GM19238 (cell line): ENCODE data around the gene ZFYVE26.
"Not testable (repeated sequence)": the region's sequence is repeated elsewhere in the genome, so short reads cannot be mapped to it uniquely, and the experiment has no call there.

Experiments
- DNase-seq: peaks from one replicate; pipeline ENCODE4 v3.0.0; 2011; ENCODE audit warnings: low spot score; ENCODE audit not compliant: insufficient read length

ZFYVE26 gene

DNA sequence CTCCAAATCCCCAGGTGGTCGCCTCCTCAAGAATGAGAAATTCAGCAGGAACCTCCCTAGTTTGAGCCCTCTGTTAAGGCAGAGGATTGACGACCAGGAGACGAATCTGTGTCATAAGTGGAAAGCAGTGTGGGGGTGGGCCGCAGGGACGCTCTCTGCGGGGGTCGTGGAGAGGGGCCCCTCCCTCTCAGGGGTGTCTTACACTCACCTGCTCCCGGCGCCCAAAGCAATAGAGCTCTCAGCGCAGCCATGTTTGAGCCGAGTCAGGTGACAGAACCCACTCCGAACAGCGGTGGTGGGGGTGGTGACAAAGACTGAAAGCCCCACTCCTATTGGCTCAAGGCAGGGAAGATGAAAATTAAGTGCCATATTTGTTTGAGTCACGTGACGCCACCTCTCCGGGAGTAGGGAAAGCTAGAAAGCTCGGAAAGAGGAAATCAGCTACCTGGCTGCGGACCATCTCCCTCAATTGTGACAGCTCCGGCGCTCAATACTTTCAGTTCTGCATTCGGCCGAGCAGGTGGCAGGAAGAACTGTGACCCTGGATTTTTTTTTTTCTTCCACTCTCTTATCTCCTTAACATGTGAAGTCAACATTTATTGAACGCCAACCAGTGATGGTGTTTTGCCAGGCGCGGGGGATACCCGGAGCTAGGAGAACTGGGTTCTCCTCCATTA is at the start of gene ZFYVE26:
Gene ZFYVE26 (minus strand): TSS at position 265 of the 677 bp plus-strand sequence. CDS start 627 bp downstream, outside the sequence.
- DNase-seq: peak; percentile 66

DNA sequence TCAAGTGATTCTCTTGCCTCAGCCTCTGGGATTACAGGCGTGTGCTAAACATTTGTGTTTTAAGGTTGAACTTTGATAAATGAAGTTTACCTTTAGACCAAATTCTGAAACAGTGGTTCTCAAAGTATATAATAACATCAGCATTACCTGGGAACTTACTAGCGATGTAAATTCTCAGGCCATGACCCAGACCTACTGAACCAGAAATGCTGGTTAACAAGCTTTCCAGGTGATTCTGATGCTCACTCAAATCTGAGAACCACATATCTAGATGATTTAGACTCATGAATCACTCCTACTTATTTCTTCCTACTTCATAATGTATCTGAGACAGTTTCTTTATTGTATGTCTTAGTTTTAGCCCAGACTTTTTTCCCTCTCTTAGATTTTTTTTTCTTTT is 46.8 kb upstream of the ZFYVE26 start:
- DNase-seq: no peak

DNA sequence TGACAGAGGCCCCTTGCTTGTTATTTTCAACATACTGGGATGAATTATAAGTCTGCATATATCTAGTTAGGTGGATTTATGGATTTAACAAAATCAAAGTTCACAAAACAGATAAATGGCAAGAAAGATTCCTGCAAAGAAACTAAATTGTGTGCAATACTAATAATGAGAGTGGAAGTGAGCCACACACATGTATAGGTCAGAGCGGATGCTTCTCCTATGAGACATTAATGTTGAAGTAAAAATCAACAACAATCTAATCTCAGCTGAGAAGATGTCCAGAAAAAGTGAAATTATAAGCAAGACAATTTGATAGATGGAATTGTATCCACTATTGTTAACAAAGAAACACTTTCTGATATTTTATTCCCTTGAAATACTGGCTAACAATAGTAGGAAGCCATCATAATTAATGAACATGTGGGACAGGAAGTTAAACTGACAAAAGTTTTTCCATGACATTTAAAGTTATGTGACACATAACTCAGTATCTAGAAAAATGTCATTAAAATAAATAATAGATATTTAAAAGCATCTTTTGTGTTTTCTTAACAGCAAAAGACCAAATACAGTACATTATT is 42.9 kb upstream of the ZFYVE26 start:
- no peak for DNase-seq

DNA sequence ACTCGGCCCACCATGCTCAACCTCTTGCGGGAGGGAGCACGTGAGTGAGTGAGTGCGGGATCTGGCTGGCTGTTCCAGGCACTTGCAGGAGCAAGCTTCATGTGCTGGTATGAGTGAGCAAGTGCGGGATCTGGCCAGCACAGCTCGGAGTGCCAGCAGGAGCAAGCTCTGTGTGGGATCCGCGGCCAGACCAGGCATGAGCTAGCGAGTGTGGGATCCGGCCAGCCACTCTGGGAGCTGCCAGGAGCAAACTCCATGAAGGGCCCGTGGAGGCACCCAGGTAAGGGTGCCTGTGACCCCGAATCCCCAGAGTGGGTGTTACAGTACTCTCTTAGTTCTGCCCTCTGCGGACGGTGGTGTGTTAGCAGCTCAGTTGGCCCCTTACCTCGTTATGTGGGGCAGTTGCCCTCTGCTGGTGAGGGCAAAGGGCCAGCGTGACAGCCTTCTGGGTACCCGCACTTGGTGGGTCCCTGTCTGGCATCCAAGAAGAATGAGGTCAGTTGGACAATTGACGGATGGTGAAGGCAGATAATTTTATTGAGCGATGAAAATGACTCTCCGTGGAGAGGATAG is 41.5 kb upstream of the ZFYVE26 start:
- DNase-seq: no peak

DNA sequence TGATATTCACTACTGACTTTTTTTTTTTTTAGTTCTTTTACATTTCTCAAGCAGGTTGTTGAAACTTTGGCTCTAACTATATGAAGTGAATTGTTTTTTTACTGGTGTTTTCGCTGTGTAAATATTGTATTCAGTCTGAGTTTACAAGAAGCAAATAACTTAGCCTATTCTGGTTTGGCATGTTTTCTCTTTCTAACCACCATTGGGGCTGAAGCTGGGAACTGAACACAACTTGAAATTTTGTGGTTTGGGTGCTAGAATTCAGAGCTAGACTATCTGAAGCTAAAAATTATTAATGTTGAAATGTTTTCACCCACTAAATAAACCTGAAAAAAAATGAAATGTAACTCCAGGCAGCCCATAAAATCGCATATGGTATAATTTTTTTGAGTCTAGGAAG is 40.4 kb upstream of the ZFYVE26 start:
- no peak for DNase-seq

DNA sequence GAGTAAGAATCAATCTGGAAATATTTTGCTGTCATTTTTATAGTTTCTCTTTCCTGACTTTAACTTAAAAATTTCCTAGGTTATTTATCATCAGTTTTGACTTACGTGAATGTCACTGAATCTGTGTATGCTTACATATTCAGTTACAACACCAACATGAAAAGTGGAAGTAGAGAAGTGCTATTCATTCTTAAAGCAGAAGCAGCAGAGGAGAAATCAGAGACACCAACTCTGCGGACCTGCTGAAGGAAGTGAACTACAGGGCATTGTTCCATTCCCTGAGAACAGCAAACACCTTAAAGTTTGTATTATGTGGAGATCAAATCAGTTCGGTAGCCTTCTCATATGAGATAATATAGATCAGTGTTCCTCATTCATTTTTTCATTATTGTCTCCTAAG is 37.3 kb upstream of the ZFYVE26 start:
- DNase-seq: no peak

DNA sequence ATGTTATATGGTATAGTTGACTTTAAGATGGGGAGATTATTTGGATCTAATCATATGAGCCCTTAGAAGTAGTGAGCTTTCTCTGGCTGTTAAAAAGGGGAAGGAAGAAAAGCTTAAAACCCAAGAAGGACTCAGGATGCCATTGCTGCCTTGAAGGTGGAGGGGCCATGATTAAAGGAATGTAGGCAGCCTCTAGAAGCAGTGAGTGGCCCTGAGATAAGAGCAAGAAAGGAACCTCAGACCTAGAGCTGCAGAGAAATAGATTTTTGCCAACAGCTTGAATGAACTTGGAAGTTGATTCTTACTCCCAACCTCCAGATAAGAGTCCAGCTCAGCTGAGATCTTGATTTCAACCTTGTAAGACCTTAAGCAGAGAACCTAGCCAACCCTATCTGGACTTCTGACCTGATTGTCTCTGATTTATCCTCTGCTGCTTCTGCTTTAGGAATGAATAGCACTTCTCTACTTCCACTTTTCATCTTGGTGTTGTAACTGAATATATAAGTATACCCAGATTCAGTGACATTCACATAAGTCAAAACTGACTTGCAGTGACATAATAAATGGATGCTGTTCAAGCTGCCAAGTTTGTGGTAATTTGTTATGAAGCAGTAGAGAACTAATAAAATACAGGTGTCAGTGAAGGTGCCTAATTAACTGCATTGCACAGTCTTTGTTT is 36.7 kb upstream of the ZFYVE26 start:
- no peak for DNase-seq

DNA sequence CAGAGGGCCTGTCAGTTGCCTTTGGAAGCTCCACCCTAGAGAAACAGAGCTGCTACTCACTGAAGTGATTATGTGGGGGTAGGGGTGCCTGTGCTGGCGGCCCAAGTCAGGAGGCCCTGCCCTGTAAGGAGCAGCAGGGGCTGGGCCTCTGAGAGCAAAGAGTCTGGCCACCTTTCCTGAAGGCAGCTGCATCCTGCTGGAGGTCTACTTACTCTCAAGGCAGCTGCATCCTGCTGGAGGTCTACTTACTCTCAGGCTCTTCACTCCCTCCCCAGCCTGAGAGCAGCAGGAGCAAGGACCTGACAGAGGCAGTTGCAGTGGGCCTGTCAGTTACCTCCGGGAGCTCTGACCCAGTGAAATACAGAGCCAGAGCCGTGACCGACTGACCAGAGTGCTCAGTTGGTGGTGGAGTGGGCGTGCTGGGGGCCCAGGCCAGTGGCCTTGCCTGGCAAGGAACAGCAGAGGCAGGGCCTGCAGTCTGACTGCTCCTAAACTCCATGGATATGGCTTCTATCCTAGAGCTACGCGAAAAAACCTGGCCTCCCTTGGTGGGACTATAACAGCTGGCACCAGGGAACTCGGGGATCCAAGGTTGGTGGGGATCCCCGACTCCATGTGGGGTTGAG is 35.5 kb upstream of the ZFYVE26 start:
- no peak for DNase-seq

DNA sequence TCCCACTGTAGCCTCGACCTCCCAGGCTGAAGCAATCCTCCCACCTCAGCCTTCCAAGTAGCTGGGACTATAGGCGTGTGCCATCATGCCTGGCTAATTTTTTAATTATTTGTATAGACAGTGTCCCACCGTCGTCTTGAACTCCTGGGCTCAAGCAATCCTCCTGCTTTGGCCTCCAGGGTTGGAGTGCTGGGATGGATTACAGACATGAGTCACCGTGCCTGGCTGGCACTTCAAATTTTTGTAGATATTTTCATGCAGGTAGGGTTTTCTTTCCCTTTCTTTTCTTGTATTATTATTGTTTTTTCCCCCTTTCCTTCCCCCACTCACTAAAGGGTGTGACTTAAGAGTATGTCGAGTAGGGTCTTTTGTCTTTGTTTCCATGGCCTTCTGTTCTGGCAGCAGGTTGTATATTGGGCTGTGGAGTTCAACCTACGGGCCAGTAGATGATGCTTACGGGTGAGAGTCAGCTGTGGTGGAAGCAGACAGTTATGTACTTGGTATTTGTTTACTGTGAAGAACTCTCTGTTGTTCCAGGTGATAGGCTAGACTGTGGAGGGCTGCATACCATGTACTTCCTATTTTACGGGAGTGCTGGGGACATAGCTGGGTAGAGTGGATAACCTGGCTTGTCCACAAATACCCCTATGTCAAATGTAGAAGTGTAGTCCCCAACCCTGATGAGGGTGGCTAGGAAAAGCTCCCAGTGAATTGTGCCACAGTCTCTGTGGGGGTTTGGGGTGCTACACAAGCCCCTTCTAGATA is 33.9 kb upstream of the ZFYVE26 start:
- DNase-seq: no peak

DNA sequence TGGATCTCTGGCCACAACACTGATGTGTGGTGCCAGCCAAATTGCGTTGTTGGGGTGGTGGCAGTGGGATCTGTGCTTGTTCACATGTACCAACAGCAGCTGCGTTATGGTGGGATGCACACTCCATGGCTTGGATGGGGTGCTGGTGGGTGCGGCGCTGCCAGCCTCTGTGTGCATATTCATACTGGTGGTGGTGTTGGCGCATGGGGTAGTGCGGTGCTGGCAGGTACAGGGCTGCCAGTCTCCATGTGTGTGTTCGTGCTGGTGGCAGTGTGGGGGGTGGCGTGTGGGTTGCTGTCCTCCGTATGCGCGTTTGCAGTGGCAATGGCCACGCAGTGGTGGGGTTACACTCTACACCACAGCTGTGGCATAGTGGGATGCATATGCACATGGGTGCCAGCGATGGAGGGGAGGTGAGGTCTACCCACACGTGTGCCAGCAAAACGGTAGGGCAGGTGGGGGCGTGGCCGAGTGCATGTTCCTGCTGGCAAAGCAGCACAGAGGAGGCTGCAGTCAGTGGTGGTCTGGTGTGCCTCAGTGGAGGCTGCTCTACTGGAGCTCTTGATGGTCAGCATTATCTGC is 29.7 kb upstream of the ZFYVE26 start:
- no peak for DNase-seq

DNA sequence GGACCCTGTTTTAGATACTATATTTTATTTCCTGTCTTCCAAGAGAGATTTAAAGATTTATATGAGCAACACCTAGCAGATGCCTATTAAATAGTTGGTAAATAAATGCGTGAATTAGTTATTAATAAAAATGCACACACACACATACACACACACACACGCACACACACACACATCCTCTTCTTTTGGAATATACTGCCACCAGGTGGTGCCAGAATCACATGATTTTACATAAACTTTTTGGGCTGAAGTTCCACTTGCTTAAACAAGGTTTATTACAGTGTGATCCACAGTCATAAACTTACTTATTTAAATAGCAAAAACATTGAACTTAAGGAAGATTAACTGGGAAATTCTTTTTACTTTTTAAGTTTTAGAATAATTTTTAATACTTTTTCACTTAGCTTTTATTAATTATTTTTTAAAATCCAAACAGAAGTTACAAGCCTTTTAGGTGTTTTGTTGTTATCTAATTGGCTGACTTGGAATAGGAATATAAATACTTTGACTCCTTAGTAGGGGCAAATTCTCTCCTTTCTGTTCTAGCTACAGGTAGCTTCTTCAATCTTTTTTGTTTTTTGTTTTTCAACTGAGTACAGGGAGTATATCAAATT is 20.7 kb upstream of the ZFYVE26 start:
- no peak for DNase-seq

DNA sequence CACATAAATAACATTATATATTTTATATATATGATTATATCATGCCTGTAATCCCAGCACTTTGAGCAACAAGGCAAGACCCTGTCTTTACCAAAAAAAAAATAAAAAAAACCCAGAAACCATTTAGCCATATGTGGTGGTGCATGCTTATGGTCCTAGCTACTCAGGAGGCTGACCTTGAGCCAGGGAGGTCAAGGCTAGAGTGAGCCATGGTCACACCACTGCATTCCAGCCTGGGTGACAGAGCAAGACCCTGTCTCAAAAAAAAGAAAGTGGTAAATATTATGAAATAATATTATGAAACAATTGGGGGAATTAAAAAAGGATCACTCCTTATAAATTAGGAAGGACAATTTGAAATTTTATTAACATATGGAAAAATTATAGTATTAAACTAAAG is 19.2 kb upstream of the ZFYVE26 start:
- no peak for DNase-seq

DNA sequence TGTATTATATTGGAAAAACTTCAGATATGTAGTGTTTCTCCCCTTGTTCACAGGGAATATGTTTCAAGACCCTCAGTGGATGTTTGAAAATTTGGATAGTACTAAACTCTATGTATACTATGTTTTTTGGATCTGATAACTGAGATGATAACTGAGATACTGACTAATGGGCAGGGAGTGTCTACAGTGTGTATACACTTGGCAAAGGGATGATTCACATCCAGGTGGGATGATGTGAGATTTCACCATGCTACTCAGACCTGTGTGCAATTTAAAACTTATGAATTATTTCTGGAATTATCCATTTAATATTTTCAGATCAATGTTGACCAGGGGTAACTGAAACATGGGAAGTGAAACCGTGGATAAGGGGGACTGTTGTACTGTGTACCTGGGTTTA is 17.0 kb upstream of the ZFYVE26 start:
- DNase-seq: no peak

DNA sequence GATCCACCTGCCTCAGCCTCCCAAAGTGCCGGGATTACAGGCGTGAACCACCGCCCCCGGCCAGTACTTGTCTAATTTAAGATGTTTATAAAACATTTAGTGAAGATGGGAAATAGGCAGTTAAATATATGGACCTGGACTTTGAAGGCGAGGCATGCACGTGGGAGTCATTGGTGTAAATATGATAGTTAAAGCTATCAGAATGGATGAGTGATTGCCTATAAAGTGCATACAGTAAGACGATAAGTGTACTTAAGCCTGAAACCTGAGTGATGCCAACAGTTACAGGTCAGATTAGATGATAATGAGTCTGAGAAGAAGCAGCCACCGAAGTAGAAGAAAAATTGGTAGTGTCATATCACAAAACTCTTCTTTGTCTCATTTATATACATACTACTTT is 14.7 kb upstream of the ZFYVE26 start:
- DNase-seq: no peak

DNA sequence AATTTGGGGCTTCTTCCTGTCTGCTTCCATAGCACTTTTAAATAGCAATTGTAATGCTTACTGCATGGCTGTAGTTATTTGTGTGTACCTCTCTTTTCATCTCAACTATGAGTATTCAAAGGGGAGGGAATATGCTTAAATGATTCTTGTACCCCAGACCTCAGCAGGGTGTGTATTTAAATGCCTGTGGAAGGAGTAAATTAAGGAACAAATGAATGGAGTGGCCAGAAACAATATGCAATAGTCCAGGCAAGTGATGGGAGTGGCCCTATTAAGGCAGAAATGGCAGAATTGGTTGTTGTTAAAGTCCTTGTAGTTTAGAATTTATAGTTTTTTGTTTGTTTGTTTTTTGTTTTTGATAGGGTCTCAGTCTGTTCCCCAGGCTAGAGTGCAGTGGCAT is 4.7 kb upstream of the ZFYVE26 start:
- DNase-seq: no peak

DNA sequence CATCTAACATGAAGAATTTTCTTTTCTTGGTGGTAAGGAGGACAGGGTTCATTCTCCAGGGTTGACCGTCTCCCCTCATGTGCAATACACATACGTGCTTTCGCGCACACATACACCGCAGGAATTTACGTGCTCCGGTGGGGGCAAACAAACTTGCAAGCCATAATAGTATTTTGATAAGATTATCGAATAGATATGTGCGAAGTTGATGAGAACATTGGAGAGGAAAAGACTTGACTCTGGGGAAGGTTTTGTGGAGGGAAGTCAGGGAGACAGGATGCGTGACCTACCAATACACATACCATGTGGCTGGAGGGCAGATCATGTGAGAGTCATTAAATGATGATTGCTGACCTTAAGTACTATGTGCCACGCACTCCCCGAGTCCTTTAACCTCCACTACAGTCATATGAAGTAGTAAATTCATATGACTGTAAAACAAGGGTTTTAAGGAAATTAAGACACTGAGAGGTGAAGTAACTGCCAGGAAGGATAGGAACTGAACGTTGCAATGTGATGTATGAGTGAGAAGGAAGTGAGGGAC is 4.1 kb upstream of the ZFYVE26 start:
- DNase-seq: no peak

DNA sequence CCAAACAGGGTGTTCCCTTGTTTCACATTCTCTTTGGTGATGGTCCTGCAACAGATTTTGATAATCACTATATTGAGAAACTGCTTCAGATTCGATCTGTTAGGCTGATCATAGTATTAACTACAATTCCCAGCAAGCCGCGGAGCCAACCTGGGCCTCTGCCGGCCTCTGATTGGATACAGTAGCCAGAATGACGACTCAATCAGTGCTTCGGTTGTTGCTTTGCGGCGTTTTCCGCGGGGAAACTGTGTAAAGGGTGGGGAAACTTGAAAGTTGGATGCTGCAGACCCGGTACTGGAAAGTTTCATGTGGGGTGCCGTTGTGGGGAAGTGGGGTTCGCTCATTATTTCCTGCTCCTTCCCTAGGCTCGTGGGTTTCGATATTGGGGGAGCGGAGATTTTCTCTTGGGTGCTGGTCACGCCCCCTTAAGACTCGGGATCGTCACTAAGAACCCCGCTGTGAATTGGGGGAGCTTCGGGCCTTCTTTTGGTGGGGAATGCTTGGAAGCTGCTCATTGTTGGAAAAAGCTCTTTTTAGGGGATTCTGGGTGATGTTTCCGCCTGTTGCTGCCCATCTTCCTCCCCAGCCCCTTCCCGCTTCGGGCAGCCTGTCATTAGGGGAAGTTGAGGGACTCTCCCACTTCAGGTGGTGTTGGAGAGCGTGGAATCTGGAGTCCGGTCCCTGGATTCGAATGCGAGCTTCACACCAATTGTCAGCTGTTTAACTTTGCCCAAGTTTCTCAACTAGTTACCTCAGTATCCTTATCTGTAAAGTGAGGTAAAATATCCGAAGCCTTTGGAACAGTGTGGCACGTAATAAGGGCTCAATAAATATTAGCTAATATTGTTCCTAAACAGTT is 3.4 kb upstream of the ZFYVE26 start, which contains the start of gene RAD51B:
Gene RAD51B (plus strand): TSS at position 217 of the 859 bp plus-strand sequence.
- peak; percentile 65 for DNase-seq

DNA sequence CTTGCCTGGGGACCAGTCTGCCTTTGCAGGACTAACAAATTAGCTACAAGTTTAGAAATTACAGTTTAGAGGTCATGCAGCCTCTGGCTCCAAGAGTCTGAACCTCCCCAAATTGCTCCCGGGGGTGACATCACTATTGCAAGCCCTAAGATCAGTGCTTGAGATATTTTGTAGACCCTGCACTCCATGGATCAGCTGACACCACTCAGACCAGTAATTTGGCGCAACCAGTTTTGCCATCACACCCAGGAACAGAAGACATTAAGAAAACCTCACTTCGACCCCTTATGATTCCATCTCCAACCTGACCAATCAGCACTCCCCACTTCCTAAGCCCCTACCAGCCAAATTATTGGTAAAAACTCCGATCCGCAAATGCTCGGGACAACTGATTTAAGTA is 2.1 kb upstream of the ZFYVE26 start:
- DNase-seq: not testable (repeated sequence)
